Measurements from ENCODE around the gene GAGE1. TPM values are rescaled to one million over a fixed set of nuclear protein-coding genes. Genes with fewer than 3 reads are reported as not detected.
"Not testable (repeated sequence)": the region's sequence is repeated elsewhere in the genome, so short reads cannot be mapped to it uniquely, and the experiment has no call there.

GAGE1 gene
- total RNA-seq = not detected

GRCh38 chrX:49598720-49599119 lies at the start of gene GAGE1:
GAGE1 (plus strand) TSS chrX:49599020; CDS start chrX:49600175, 1,155 bp downstream.
- not testable (repeated sequence) for H3K36me3 ChIP-seq (ENCODE audit: control insufficient read depth in 3 of 3, insufficient read depth in 3 of 3, low read length in 3 of 3); H3K4me1 ChIP-seq (ENCODE audit: control insufficient read depth in 3 of 3, insufficient read depth in 3 of 3, low read length in 3 of 3); H3K4me3 ChIP-seq (ENCODE audit: low read length in 3 of 3); H3K27me3 ChIP-seq (ENCODE audit: control insufficient read depth in 3 of 3, insufficient read depth in 3 of 3, low read length in 3 of 3); H3K27ac ChIP-seq (ENCODE audit: low read depth, low read length); H3K9ac ChIP-seq (ENCODE audit: low read depth in 1 of 3, low read length in 3 of 3); H3K9me3 ChIP-seq (ENCODE audit: control insufficient read depth in 3 of 3, low read length in 3 of 3)

GRCh38 chrX:49550989-49551388 lies 47.8 kb upstream of the GAGE1 start, which contains the start of gene GAGE12E:
GAGE12E (plus strand) TSS chrX:49551289; CDS start chrX:49552444, 1,155 bp downstream.
- H3K36me3 ChIP-seq (ENCODE audit: control insufficient read depth in 3 of 3, insufficient read depth in 3 of 3, low read length in 3 of 3); H3K27me3 ChIP-seq (ENCODE audit: control insufficient read depth in 3 of 3, insufficient read depth in 3 of 3, low read length in 3 of 3); H3K9ac ChIP-seq (ENCODE audit: low read depth in 1 of 3, low read length in 3 of 3); H3K4me1 ChIP-seq (ENCODE audit: control insufficient read depth in 3 of 3, insufficient read depth in 3 of 3, low read length in 3 of 3); H3K27ac ChIP-seq (ENCODE audit: low read depth, low read length); H3K9me3 ChIP-seq (ENCODE audit: control insufficient read depth in 3 of 3, low read length in 3 of 3); H3K4me3 ChIP-seq (ENCODE audit: low read length in 3 of 3): not testable (repeated sequence)

- not testable (repeated sequence) for H3K27ac ChIP-seq (ENCODE audit: low read depth, low read length)
Measured at GRCh38 chrX:49560542-49560941, 38.3 kb upstream of the GAGE1 start, which contains the start of gene GAGE12F. GAGE12F (plus strand) TSS chrX:49560842; CDS start chrX:49561997, 1,155 bp downstream.

GRCh38 chrX:49568728-49569127 lies 30.1 kb upstream of the GAGE1 start:
- not testable (repeated sequence) for H3K9ac ChIP-seq (ENCODE audit: low read depth in 1 of 3, low read length in 3 of 3); H3K4me1 ChIP-seq (ENCODE audit: control insufficient read depth in 3 of 3, insufficient read depth in 3 of 3, low read length in 3 of 3); H3K36me3 ChIP-seq (ENCODE audit: control insufficient read depth in 3 of 3, insufficient read depth in 3 of 3, low read length in 3 of 3); H3K4me3 ChIP-seq (ENCODE audit: low read length in 3 of 3); H3K27me3 ChIP-seq (ENCODE audit: control insufficient read depth in 3 of 3, insufficient read depth in 3 of 3, low read length in 3 of 3); H3K27ac ChIP-seq (ENCODE audit: low read depth, low read length); H3K9me3 ChIP-seq (ENCODE audit: control insufficient read depth in 3 of 3, low read length in 3 of 3)

More at GRCh38 chrX:49560542-49560941, 38.3 kb upstream of the GAGE1 start, which contains the start of gene GAGE12F:
- not testable (repeated sequence) for H3K9me3 ChIP-seq (ENCODE audit: control insufficient read depth in 3 of 3, low read length in 3 of 3); H3K36me3 ChIP-seq (ENCODE audit: control insufficient read depth in 3 of 3, insufficient read depth in 3 of 3, low read length in 3 of 3); H3K9ac ChIP-seq (ENCODE audit: low read depth in 1 of 3, low read length in 3 of 3); H3K4me3 ChIP-seq (ENCODE audit: low read length in 3 of 3); H3K27me3 ChIP-seq (ENCODE audit: control insufficient read depth in 3 of 3, insufficient read depth in 3 of 3, low read length in 3 of 3); H3K4me1 ChIP-seq (ENCODE audit: control insufficient read depth in 3 of 3, insufficient read depth in 3 of 3, low read length in 3 of 3)

GRCh38 chrX:49569152-49569551 lies 29.7 kb upstream of the GAGE1 start:
- H3K27ac ChIP-seq (ENCODE audit: low read depth, low read length); H3K9me3 ChIP-seq (ENCODE audit: control insufficient read depth in 3 of 3, low read length in 3 of 3); H3K36me3 ChIP-seq (ENCODE audit: control insufficient read depth in 3 of 3, insufficient read depth in 3 of 3, low read length in 3 of 3); H3K27me3 ChIP-seq (ENCODE audit: control insufficient read depth in 3 of 3, insufficient read depth in 3 of 3, low read length in 3 of 3); H3K9ac ChIP-seq (ENCODE audit: low read depth in 1 of 3, low read length in 3 of 3); H3K4me1 ChIP-seq (ENCODE audit: control insufficient read depth in 3 of 3, insufficient read depth in 3 of 3, low read length in 3 of 3); H3K4me3 ChIP-seq (ENCODE audit: low read length in 3 of 3): not testable (repeated sequence)

- not testable (repeated sequence) for H3K36me3 ChIP-seq (ENCODE audit: control insufficient read depth in 3 of 3, insufficient read depth in 3 of 3, low read length in 3 of 3); H3K27me3 ChIP-seq (ENCODE audit: control insufficient read depth in 3 of 3, insufficient read depth in 3 of 3, low read length in 3 of 3); H3K27ac ChIP-seq (ENCODE audit: low read depth, low read length); H3K9ac ChIP-seq (ENCODE audit: low read depth in 1 of 3, low read length in 3 of 3); H3K4me3 ChIP-seq (ENCODE audit: low read length in 3 of 3); H3K4me1 ChIP-seq (ENCODE audit: control insufficient read depth in 3 of 3, insufficient read depth in 3 of 3, low read length in 3 of 3); H3K9me3 ChIP-seq (ENCODE audit: control insufficient read depth in 3 of 3, low read length in 3 of 3)
Measured at GRCh38 chrX:49570100-49570499, 28.7 kb upstream of the GAGE1 start, which contains the start of gene GAGE12G. GAGE12G (plus strand) TSS chrX:49570400; CDS start chrX:49571555, 1,155 bp downstream.

- H3K9ac ChIP-seq (ENCODE audit: low read depth in 1 of 3, low read length in 3 of 3); H3K27ac ChIP-seq (ENCODE audit: low read depth, low read length); H3K4me1 ChIP-seq (ENCODE audit: control insufficient read depth in 3 of 3, insufficient read depth in 3 of 3, low read length in 3 of 3); H3K36me3 ChIP-seq (ENCODE audit: control insufficient read depth in 3 of 3, insufficient read depth in 3 of 3, low read length in 3 of 3); H3K9me3 ChIP-seq (ENCODE audit: control insufficient read depth in 3 of 3, low read length in 3 of 3); H3K4me3 ChIP-seq (ENCODE audit: low read length in 3 of 3); H3K27me3 ChIP-seq (ENCODE audit: control insufficient read depth in 3 of 3, insufficient read depth in 3 of 3, low read length in 3 of 3): not testable (repeated sequence)
Measured at GRCh38 chrX:49579649-49580048, 19.2 kb upstream of the GAGE1 start, which contains the start of gene GAGE12H. GAGE12H (plus strand) TSS chrX:49579949; CDS start chrX:49581104, 1,155 bp downstream.

- not testable (repeated sequence) for H3K4me3 ChIP-seq (ENCODE audit: low read length in 3 of 3); H3K4me1 ChIP-seq (ENCODE audit: control insufficient read depth in 3 of 3, insufficient read depth in 3 of 3, low read length in 3 of 3); H3K27me3 ChIP-seq (ENCODE audit: control insufficient read depth in 3 of 3, insufficient read depth in 3 of 3, low read length in 3 of 3); H3K9ac ChIP-seq (ENCODE audit: low read depth in 1 of 3, low read length in 3 of 3); H3K9me3 ChIP-seq (ENCODE audit: control insufficient read depth in 3 of 3, low read length in 3 of 3); H3K27ac ChIP-seq (ENCODE audit: low read depth, low read length); H3K36me3 ChIP-seq (ENCODE audit: control insufficient read depth in 3 of 3, insufficient read depth in 3 of 3, low read length in 3 of 3)
Measured at GRCh38 chrX:49589196-49589595, 9.6 kb upstream of the GAGE1 start, which contains the start of gene GAGE2A. GAGE2A (plus strand) TSS chrX:49589496; CDS start chrX:49590651, 1,155 bp downstream.

GRCh38 chrX:49589769-49590478 lies 8.9 kb upstream of the GAGE1 start:
- not testable (repeated sequence) for H3K27ac ChIP-seq (ENCODE audit: low read depth, low read length); H3K4me3 ChIP-seq (ENCODE audit: low read length in 3 of 3); H3K36me3 ChIP-seq (ENCODE audit: control insufficient read depth in 3 of 3, insufficient read depth in 3 of 3, low read length in 3 of 3); H3K4me1 ChIP-seq (ENCODE audit: control insufficient read depth in 3 of 3, insufficient read depth in 3 of 3, low read length in 3 of 3); H3K27me3 ChIP-seq (ENCODE audit: control insufficient read depth in 3 of 3, insufficient read depth in 3 of 3, low read length in 3 of 3); H3K9ac ChIP-seq (ENCODE audit: low read depth in 1 of 3, low read length in 3 of 3); H3K9me3 ChIP-seq (ENCODE audit: control insufficient read depth in 3 of 3, low read length in 3 of 3)

- H3K36me3 ChIP-seq (ENCODE audit: control insufficient read depth in 3 of 3, insufficient read depth in 3 of 3, low read length in 3 of 3); H3K27me3 ChIP-seq (ENCODE audit: control insufficient read depth in 3 of 3, insufficient read depth in 3 of 3, low read length in 3 of 3); H3K27ac ChIP-seq (ENCODE audit: low read depth, low read length); H3K4me1 ChIP-seq (ENCODE audit: control insufficient read depth in 3 of 3, insufficient read depth in 3 of 3, low read length in 3 of 3); H3K4me3 ChIP-seq (ENCODE audit: low read length in 3 of 3); H3K9ac ChIP-seq (ENCODE audit: low read depth in 1 of 3, low read length in 3 of 3); H3K9me3 ChIP-seq (ENCODE audit: control insufficient read depth in 3 of 3, low read length in 3 of 3): not testable (repeated sequence)
Measured at GRCh38 chrX:49590488-49590887, 8.3 kb upstream of the GAGE1 start.
